CD4-positive, alpha-beta T cell treated with Interleukin-6 for 4 hours (primary cell): ENCODE measurements around the gene TMEM250.
A peak's percentile ranks its signal among the peaks of the same experiment; 100 is the strongest.
"Not testable (repeated sequence)": the region's sequence is repeated elsewhere in the genome, so short reads cannot be mapped to it uniquely, and the experiment has no call there.

Experiments
- DNase-seq: peaks from one replicate; pipeline ENCODE4 v3.0.0-alpha.2; 2020; ENCODE audit warnings: mixed read lengths

TMEM250 gene

GRCh38 chr9:136118320-136119060 is at the start of gene TMEM250:
TSS of gene TMEM250 (minus strand) at chr9:136118875. CDS start at chr9:136116900, 1,975 bp downstream.
- peak; percentile 97 for DNase-seq

- DNase-seq, result no peak
Measured at GRCh38 chr9:136163248-136163850, 44.7 kb upstream of the TMEM250 start.

- DNase-seq, result no peak
Measured at GRCh38 chr9:136160995-136161610, 42.4 kb upstream of the TMEM250 start.

- DNase-seq, result no peak
Measured at GRCh38 chr9:136160381-136160841, 41.7 kb upstream of the TMEM250 start.

GRCh38 chr9:136159851-136160250 is 41.2 kb upstream of the TMEM250 start:
- DNase-seq, result no peak

- no peak for DNase-seq
Measured at GRCh38 chr9:136157477-136158265, 39.0 kb upstream of the TMEM250 start.

GRCh38 chr9:136156209-136157120 is 37.8 kb upstream of the TMEM250 start:
- DNase-seq, result no peak

- no peak for DNase-seq
Measured at GRCh38 chr9:136155576-136155975, 36.9 kb upstream of the TMEM250 start.

- no peak for DNase-seq
Measured at GRCh38 chr9:136154943-136155342, 36.3 kb upstream of the TMEM250 start.

GRCh38 chr9:136153381-136154065 is 34.8 kb upstream of the TMEM250 start:
- DNase-seq, result no peak

GRCh38 chr9:136152931-136153330 is 34.3 kb upstream of the TMEM250 start:
- no peak for DNase-seq

GRCh38 chr9:136152543-136152866 is 33.8 kb upstream of the TMEM250 start:
- DNase-seq, result no peak

GRCh38 chr9:136151848-136152542 is 33.3 kb upstream of the TMEM250 start:
- DNase-seq, result no peak

GRCh38 chr9:136151214-136151804 is 32.6 kb upstream of the TMEM250 start:
- no peak for DNase-seq

GRCh38 chr9:136150664-136151213 is 32.1 kb upstream of the TMEM250 start:
- DNase-seq, result not testable (repeated sequence)

- DNase-seq, result no peak
Measured at GRCh38 chr9:136149853-136150252, 31.2 kb upstream of the TMEM250 start.

- no peak for DNase-seq
Measured at GRCh38 chr9:136149337-136149736, 30.7 kb upstream of the TMEM250 start.

GRCh38 chr9:136148766-136149165 is 30.1 kb upstream of the TMEM250 start:
- DNase-seq, result no peak

- DNase-seq, result no peak
Measured at GRCh38 chr9:136147890-136148714, 29.4 kb upstream of the TMEM250 start.
